Prostate gland (tissue), 2 donors: Measurements from ENCODE around the gene TRAPPC14. TPM values are rescaled to one million over a fixed set of nuclear protein-coding genes. Genes with fewer than 3 reads are reported as not detected.

Experiments
- DNase-seq: peaks from one replicate; pipeline ENCODE4 v3.0.0-alpha.2; 2019; ENCODE audit warnings: low spot score
- H3K27ac ChIP-seq, 2 donors: fragments of 200-600 bp; sonication (generic); 2 replicates each; pipeline ENCODE4 v1.5.1; 2017 to 2019
- H3K27me3 ChIP-seq: fragments of 200-600 bp; sonication (generic); replicated peaks from 2 replicates; pipeline ENCODE4 v1.5.1; 2019; ENCODE audit not compliant: insufficient read depth
- H3K36me3 ChIP-seq, 2 donors: fragments of 200-600 bp; sonication (generic); 1 replicate in 1 of 2; 2 replicates in 1 of 2; pipeline versions ENCODE4 v1.5.1 to v1.8.1; 2017 to 2019
- H3K4me1 ChIP-seq: fragments of 200-600 bp; sonication (generic); replicated peaks from 2 replicates; pipeline ENCODE4 v1.5.1; 2019
- H3K4me3 ChIP-seq, 2 donors: fragments of 200-600 bp; sonication (generic); 2 replicates each; pipeline ENCODE4 v1.5.1; 2017 to 2019
- H3K9me3 ChIP-seq: fragments of 200-600 bp; sonication (generic); 2 replicates; pipeline ENCODE4 v1.5.1; 2017
- POLR2A ChIP-seq: fragments of 450-650 bp; IDR thresholded peaks from one replicate; pipeline ENCODE4 v1.6.1; 2016; ENCODE audit warnings: antibody characterized with exemption, mild to moderate bottlenecking
- POLR2AphosphoS5 ChIP-seq: sonication (generic); formaldehyde crosslinking; IDR thresholded peaks from one replicate; pipeline ENCODE4 v1.6.1; 2017; ENCODE audit warnings: antibody characterized with exemption
- WGBS: methylation state at CpG from one replicate; pipeline ENCODE4 v1.1.5; 2018; 5-methylcytosine and 5-hydroxymethylcytosine counted together
- intact Hi-C: fragments of 100-400 bp; cut with DNase I; formaldehyde crosslinking; loops from one replicate; pipeline ENCODE4 v1.14.2; 2022
- total RNA-seq, 2 donors: library from RNA; depleted of rRNA; stranded (reverse); fragments of >200 nt; gene quantifications; one replicate each; pipeline ENCODE4 v1.1.0, GENCODE V29; 2016
- TF ChIP-seq, protein P1 (sequence below), 4 experiments: fragments of 200-600 bp in 2 of 4; fragments of 450-650 bp in 2 of 4; sonication (generic) in 2 of 4; IDR thresholded peaks; 1 replicate in 3 of 4; 2 replicates in 1 of 4; pipeline ENCODE4 v1.5.1; 2016 to 2019; ENCODE audit warnings: antibody characterized with exemption in 4 of 4, mild to moderate bottlenecking in 2 of 4, moderate library complexity in 2 of 4

The TRAPPC14 gene
- total RNA-seq, 2 donors from 2014 or later = 21.2 to 43.4 TPM

DNA sequence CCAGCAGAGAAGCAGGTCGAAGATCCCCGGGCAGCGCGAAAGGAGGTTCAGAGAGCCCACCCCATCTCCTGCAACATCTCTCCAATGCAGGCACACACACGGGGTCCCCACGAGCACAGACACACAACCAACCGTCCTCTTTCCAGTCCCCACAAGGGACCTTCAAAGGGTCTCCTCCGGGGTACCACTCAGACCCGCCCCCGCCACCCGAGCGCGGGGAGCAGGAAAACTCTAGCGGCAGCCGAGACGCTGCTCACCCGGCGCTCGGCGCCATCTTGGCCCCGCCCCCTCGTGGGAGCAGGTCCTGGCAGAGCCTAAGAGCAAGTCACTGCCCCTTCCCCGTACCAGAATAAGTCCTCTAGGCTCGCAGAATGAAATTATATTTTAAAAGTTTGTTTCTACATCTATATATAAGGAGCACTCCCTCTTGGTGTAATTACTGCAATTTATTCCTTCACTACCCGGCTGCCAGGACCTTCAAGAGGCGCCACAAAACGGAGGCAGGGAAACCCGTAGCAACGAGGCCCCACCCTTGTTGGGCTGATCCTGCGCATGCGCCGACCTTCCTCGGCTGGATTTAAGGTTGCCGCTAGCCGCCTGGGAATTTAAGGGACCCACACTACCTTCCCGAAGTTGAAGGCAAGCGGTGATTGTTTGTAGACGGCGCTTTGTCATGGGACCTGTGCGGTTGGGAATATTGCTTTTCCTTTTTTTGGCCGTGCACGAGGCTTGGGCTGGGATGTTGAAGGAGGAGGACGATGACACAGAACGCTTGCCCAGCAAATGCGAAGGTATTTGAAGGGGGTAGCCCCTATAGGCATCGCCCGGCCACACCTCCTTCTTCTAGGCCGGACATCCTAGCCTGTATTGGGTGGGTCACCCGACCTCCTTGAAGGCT is 39.2 kb downstream of the TRAPPC14 start, which contains the start of the genes CNPY4 and TAF6:
TSS of gene CNPY4 (plus strand) at position 563 of the 898 bp plus-strand sequence. CDS start at position 674, 111 bp downstream.
TSS of gene TAF6 (minus strand) at position 287 of the 898 bp plus-strand sequence. CDS start 5,149 bp downstream, outside the sequence.
- Histone ChIP-seq H3K27ac (peak within 1 kb of the TSS; percentile 78 to 86), H3K9me3 (no peaks in the 10 kb centered on the region), H3K27me3 (no peaks in the 10 kb centered on the region), H3K4me3 (peak within 1 kb of the TSS; percentile 56 to 73), H3K36me3 (no peaks in the 10 kb centered on the region), H3K4me1 (peaks cover 6% of the 10 kb centered on the region)
- WGBS = under 1% methylated on average over 49 of the region's 49 CpGs
- TF ChIP-seq, protein P1, sequence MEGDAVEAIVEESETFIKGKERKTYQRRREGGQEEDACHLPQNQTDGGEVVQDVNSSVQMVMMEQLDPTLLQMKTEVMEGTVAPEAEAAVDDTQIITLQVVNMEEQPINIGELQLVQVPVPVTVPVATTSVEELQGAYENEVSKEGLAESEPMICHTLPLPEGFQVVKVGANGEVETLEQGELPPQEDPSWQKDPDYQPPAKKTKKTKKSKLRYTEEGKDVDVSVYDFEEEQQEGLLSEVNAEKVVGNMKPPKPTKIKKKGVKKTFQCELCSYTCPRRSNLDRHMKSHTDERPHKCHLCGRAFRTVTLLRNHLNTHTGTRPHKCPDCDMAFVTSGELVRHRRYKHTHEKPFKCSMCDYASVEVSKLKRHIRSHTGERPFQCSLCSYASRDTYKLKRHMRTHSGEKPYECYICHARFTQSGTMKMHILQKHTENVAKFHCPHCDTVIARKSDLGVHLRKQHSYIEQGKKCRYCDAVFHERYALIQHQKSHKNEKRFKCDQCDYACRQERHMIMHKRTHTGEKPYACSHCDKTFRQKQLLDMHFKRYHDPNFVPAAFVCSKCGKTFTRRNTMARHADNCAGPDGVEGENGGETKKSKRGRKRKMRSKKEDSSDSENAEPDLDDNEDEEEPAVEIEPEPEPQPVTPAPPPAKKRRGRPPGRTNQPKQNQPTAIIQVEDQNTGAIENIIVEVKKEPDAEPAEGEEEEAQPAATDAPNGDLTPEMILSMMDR (IDR thresholded peaks at IDR 0.05) = peak in 1 of 4 experiments; percentile 27
- TF ChIP-seq POLR2A = peak; percentile 15
- TF ChIP-seq POLR2AphosphoS5 = peak; percentile 90
- DNase-seq = peak; percentile 94
- intact Hi-C loops = no loop called here

DNA sequence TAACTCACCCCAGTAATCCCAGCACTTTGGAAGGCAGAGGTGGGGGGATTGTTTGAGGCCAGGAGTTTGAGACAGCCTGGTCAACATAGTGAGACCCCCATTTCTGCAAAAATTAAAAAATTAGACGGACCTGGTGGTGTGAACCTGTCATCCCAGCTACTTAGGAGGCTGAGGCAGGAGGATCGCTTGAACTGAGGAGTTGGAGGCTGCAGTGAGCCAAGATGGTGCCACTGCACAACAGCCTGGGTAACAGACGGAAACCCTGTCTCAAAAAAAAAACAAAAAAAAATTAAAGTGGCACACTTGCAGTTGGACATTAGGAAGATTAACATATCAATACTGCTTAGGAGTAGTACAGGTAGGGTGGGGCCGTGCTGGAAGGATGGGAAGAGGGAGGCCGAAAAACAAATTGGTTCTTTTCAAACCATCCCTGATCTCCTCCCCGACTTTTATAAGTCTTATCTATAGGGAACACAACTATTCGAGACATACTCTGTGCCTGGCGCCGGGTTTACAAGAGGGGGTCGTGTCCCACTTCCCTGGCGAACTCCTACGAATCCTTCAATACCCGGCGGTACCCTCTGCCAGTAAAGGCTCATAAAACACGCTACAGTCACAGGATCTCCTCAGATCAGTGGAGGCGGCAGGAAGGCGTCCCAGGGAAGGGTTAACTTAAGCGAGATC is 40.0 kb downstream of the TRAPPC14 start:
- intact Hi-C loops = no loop called here
- peak overlapping the region; percentile 78 to 86 for H3K27ac ChIP-seq

DNA sequence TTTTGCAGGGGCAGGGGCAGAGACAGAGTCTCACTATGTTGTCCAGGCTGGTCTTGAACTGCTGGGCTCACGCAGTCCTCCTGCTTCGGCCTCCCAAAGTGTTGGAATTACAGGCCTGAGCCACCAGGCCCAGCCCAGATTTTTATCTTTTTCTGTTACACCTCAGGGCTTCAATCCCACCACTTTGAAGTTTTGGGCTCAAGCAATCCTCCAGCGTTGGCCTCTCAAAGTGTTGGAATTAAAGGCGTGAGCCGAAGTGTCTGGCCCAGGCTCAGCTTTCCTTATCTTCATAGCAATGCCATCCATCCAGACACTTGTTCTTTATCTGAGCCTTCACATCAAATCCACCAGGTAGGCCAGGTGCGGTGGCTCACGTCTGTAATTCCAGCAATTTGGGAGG is 43.5 kb downstream of the TRAPPC14 start:
- Histone ChIP-seq H3K9me3 (no peaks in the 10 kb centered on the region), H3K27me3 (no peaks in the 10 kb centered on the region), H3K27ac (no peak overlapping the region), H3K4me1 (no peaks in the 10 kb centered on the region), H3K4me3 (no peak overlapping the region), H3K36me3 (peaks cover 4 to 10% of the 10 kb centered on the region in 2 donors)
- 92% methylated on average over 7 of the region's 7 CpGs for WGBS
- intact Hi-C loops = no loop called here
- no peak for TF ChIP-seq POLR2A
- TF ChIP-seq, protein P1 (IDR thresholded peaks at IDR 0.05) = no peak
- no peak for TF ChIP-seq POLR2AphosphoS5
- DNase-seq = no peak

More for the DNA sequence above, 40.0 kb downstream of the TRAPPC14 start:
- WGBS = 19% methylated on average over 18 of the region's 18 CpGs
- no peaks in the 10 kb centered on the region for H3K9me3 ChIP-seq
- DNase-seq = no peak
- H3K4me3 ChIP-seq = peak overlapping the region; percentile 56 to 73
- no peaks in the 10 kb centered on the region for H3K36me3 ChIP-seq
- no peak for TF ChIP-seq POLR2AphosphoS5
- no peak for TF ChIP-seq POLR2A
- TF ChIP-seq, protein P1 (IDR thresholded peaks at IDR 0.05) = no peak
- H3K4me1 ChIP-seq = peaks cover 6% of the 10 kb centered on the region
- H3K27me3 ChIP-seq = no peaks in the 10 kb centered on the region

DNA sequence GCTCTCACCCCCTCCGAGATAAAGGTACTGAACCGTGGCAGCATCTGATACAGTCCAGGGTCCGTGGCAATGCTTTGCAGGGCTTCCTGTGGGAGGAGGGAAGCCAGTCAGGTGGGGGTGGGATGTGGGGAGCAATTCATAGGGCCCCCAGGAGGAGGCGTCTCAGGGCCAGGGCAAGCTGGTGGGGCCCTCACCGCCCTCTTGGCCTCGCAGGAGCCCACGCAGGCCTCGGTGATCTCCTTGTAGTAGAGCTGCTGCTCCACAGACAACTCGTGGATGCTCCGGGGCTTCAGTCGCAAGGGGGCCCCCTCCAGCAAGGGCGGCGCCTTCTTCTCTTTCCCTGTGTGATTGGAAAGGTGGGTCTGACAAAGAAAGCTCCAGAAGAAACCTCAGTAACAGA is 46.6 kb downstream of the TRAPPC14 start:
- Histone ChIP-seq H3K4me3 (no peak overlapping the region), H3K27me3 (no peaks in the 10 kb centered on the region), H3K9me3 (no peaks in the 10 kb centered on the region), H3K4me1 (no peaks in the 10 kb centered on the region), H3K36me3 (peaks cover 4 to 13% of the 10 kb centered on the region in 2 donors), H3K27ac (no peak overlapping the region)
- intact Hi-C loops = no loop called here
- WGBS = 85% methylated on average over 13 of the region's 13 CpGs
- no peak for TF ChIP-seq POLR2AphosphoS5
- no peak for TF ChIP-seq POLR2A
- TF ChIP-seq, protein P1 (IDR thresholded peaks at IDR 0.05) = no peak
- no peak for DNase-seq
